Measurements from ENCODE around the gene RAD51B. TPM values are rescaled to one million over a fixed set of nuclear protein-coding genes. Genes with fewer than 3 reads are reported as not detected.

RAD51B gene
- total and polyA plus RNA-seq, 9 donors = 21.6 to 70.1 (median 35.1) TPM

DNA sequence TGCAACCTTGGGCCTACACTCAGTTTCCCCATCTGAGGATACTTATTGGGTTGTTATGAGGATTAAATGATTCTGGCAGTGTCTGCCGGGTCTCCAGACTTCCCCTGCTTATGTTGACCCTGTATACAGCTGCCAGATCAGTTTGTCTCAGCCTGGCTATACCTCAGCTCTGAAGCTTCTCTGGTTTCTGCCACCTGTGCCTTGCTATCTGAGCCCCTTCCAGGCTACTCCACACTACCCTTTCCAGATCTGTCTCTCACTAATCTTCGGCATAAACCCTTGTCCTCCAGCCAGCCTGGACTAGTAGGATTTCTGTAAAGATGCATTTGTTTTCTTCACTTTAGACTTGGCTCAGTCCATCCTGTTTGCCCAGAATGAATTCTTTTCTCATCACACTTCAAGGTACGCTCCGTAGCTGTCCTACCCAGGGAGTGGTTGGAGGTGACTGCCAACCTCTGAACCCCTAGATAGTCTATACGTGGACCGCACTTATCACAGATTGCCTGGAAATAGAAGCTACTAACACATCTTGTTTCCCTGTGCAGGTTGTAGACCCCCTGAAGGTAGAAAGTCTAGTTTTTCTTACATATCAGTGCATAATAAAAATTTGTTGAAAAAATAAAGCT lies 422.4 kb downstream of the RAD51B start:
- no peak for DNase-seq
- H3K27ac ChIP-seq = peak overlapping the region in 1 of 2 donors; percentile 63
- TF ChIP-seq POLR2A (IDR thresholded peaks at IDR 0.05) (no peak), EP300 (IDR thresholded peaks at IDR 0.05) (no peak), CTCF (IDR thresholded peaks at IDR 0.05) (no peak)
- intact Hi-C loops (cut with DNase I) = loop anchor here in 3 of 4 donors (10.0 kb wide), 5 partner anchors 97 to 573 kb away; no protein-coding TSS in a partner anchor
- peaks cover 25% of the 10 kb centered on the region for H3K4me1 ChIP-seq (ENCODE audit: insufficient read depth)
- no peaks in the 10 kb centered on the region for H3K9me3 ChIP-seq
- H3K4me3 ChIP-seq = no peak overlapping the region
- H3K36me3 ChIP-seq = no peaks in the 10 kb centered on the region
- H3K27me3 ChIP-seq = no peaks in the 10 kb centered on the region
- WGBS, 3 donors = 89 to 91% (median 91%) methylated on average over 6 of the region's 6 CpGs

- H3K27me3 ChIP-seq = no peaks in the 10 kb centered on the region
- intact Hi-C loops (cut with DNase I) = loop anchor here in 3 of 4 donors (10.0 kb wide), 5 partner anchors 99 to 571 kb away; no protein-coding TSS in a partner anchor
- DNase-seq = no peak
- H3K27ac ChIP-seq = no peak overlapping the region
- WGBS, 3 donors = 77 to 83% (median 80%) methylated on average over 3 of the region's 3 CpGs
- TF ChIP-seq CTCF (IDR thresholded peaks at IDR 0.05) = no peak
- no peak for TF ChIP-seq EP300 (IDR thresholded peaks at IDR 0.05)
- TF ChIP-seq POLR2A (IDR thresholded peaks at IDR 0.05) = no peak
- H3K9me3 ChIP-seq = no peaks in the 10 kb centered on the region
- H3K4me1 ChIP-seq (ENCODE audit: insufficient read depth) = peaks cover 25% of the 10 kb centered on the region
- H3K4me3 ChIP-seq = no peak overlapping the region
- H3K36me3 ChIP-seq = no peaks in the 10 kb centered on the region
Measured at GRCh38 chr14:68243450-68244010, 424.0 kb downstream of the RAD51B start.

DNA sequence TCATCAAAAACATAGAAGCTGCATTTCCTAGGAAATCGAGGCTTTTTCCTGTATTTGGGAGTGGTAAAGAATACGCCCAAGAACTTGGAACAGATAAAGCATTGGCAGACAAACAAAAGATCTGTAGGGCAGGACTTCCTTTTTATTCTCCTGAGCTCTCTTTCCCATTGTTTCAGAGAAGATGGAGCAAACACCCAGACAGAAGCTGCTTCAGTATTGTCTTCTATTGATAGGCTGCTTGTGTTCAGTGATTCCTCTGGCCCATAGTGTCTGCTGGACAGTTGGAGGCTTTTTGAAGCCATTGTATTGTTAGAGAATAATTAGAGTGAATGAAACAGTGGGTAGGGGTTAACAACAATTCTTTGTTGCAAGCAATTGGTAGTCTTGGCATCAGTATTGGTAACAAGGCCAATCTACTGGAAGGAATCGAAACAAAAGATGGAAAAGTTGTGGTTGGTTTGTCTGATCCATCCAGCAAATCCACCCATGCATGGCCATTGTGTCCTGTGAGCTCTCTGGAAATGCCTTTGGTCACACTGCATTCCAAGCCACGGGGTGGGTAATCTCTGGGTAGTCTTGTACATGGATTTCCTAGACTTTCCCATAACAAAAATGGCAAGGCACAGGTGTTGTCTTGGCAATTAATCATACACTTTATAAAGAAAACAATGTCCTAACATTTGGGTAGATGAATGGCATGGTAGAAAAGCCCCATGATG lies 424.8 kb downstream of the RAD51B start:
- H3K4me1 ChIP-seq (ENCODE audit: insufficient read depth) = peaks cover 29% of the 10 kb centered on the region
- TF ChIP-seq EP300 (IDR thresholded peaks at IDR 0.05) = no peak
- H3K27ac ChIP-seq = peak overlapping the region in 1 of 2 donors; percentile 86
- DNase-seq = no peak
- intact Hi-C loops (cut with DNase I) = loop anchor here in 3 of 4 donors (10.0 kb wide), 5 partner anchors 100 to 570 kb away; no protein-coding TSS in a partner anchor
- no peaks in the 10 kb centered on the region for H3K9me3 ChIP-seq
- no peak overlapping the region for H3K4me3 ChIP-seq
- H3K27me3 ChIP-seq = no peaks in the 10 kb centered on the region
- 58 to 63% (median 61%) methylated on average over 4 of the region's 4 CpGs for WGBS, 3 donors
- H3K36me3 ChIP-seq = no peaks in the 10 kb centered on the region

DNA sequence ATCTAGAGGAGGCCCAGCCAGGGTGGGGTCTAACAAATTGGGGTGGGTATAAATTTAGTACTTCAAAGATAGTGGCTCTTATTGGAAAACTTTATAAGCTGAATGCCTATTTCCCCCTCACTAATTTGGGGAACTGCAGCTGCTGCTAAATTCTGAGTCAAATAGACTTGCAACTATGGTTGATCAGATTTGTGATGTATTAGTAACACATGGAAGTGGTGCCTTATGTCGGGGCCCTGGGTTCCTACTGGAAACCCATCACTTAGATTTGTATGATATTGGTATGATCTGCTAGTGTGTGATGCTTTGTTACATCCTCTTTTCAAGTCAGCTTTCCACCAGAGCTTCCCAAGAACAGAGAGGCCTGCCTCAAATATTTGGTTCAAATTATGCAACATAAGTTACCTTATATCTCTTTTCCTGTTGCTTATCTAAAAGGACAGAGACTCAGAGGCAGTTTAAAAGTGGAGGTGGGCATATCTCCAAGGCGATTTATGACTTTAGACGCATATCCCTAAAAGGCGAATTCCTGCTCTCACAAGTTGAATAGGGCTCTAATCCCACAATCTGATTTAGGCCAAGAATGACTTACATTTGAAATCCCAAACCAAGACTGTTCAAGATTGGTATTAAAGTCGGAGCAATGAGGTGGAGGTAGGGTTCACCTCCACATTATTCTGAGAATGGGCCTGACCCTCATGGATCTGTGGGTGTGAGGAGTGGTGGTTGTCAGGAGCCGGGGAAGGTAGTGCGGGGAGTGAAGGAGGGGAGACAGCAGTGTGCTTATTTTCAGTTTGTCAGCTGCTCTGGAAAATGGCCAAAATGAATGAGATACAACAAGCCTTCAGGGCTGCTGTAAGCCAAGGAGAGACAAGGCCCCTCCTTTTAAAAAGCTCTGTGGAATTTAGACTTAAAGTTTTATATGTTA lies 425.8 kb downstream of the RAD51B start:
- peak overlapping the region; percentile 60 to 86 for H3K27ac ChIP-seq
- no peak overlapping the region for H3K4me3 ChIP-seq
- H3K4me1 ChIP-seq (ENCODE audit: insufficient read depth) = peaks cover 31% of the 10 kb centered on the region
- peak; percentile 47 to 60 (median 58) for DNase-seq
- no peaks in the 10 kb centered on the region for H3K27me3 ChIP-seq
- 21 to 28% (median 28%) methylated on average over 7 of the region's 7 CpGs for WGBS, 3 donors
- TF ChIP-seq EP300 (IDR thresholded peaks at IDR 0.05) = no peak
- TF ChIP-seq CTCF (IDR thresholded peaks at IDR 0.05) = no peak
- no peak for TF ChIP-seq POLR2A (IDR thresholded peaks at IDR 0.05)
- H3K9me3 ChIP-seq = no peaks in the 10 kb centered on the region
- no peaks in the 10 kb centered on the region for H3K36me3 ChIP-seq
- intact Hi-C loops (cut with DNase I) = loop anchor here in 3 of 4 donors (5.0 to 10.0 kb wide), 7 partner anchors 101 to 569 kb away; partner anchors contain the start of gene ZFP36L1 (in 1 of the 3)

Measured in ovary (tissue), 9 donors.